Neural progenitor cell (in vitro differentiated cells): Measurements from ENCODE around the gene MCUR1. TPM values are rescaled to one million over a fixed set of nuclear protein-coding genes. Genes with fewer than 3 reads are reported as not detected.
"Not testable (repeated sequence)": the region's sequence is repeated elsewhere in the genome, so short reads cannot be mapped to it uniquely, and the experiment has no call there.

Experiments
- DNase-seq: peaks from one replicate; pipeline ENCODE4 v3.0.0-alpha.2; 2016; ENCODE audit warnings: low spot score
- H2AFZ ChIP-seq: fragments of 200-600 bp; sonication (generic); replicated peaks from 2 replicates; pipeline ENCODE4 v1.6.1; 2016; ENCODE audit warnings: antibody characterized with exemption
- H3F3A ChIP-seq: fragments of 200-600 bp; sonication (generic); 2 replicates; pipeline ENCODE4 v1.6.1; 2016; ENCODE audit warnings: antibody characterized with exemption, low read depth
- H3K27ac ChIP-seq: fragments of 200-600 bp; sonication (generic); 2 replicates; pipeline ENCODE4 v1.5.1; 2016; ENCODE audit warnings: mild to moderate bottlenecking
- H3K27me3 ChIP-seq: fragments of 200-600 bp; sonication (generic); 2 replicates; pipeline ENCODE4 v1.6.1; 2016; ENCODE audit warnings: mild to moderate bottlenecking, moderate library complexity
- H3K36me3 ChIP-seq: fragments of 200-600 bp; sonication (generic); 2 replicates; pipeline ENCODE4 v1.5.1; 2016
- H3K4me1 ChIP-seq: fragments of 200-600 bp; sonication (generic); 2 replicates; pipeline ENCODE4 v1.6.1; 2016; ENCODE audit warnings: mixed run types
- H3K4me2 ChIP-seq: fragments of 200-600 bp; sonication (generic); 2 replicates; pipeline ENCODE4 v1.6.1; 2016
- H3K4me3 ChIP-seq: fragments of 200-600 bp; sonication (generic); 2 replicates; pipeline ENCODE4 v1.5.1; 2016
- H3K79me2 ChIP-seq: fragments of 200-600 bp; sonication (generic); 2 replicates; pipeline ENCODE4 v1.6.1; 2016; ENCODE audit warnings: low read depth
- H3K9ac ChIP-seq: fragments of 200-600 bp; sonication (generic); 2 replicates; pipeline ENCODE4 v1.6.1; 2016
- H3K9me3 ChIP-seq: fragments of 200-600 bp; sonication (generic); 2 replicates; pipeline ENCODE4 v1.5.1; 2016; ENCODE audit warnings: low read depth
- H4K20me1 ChIP-seq: fragments of 200-600 bp; sonication (generic); 2 replicates; pipeline ENCODE4 v1.6.1; 2016; ENCODE audit warnings: low read depth
- H3K27ac Mint-ChIP-seq: 3 replicates; pipeline ENCODE4 v1.8.0; 2021; ENCODE audit warnings: mixed read lengths
- H3K27me3 Mint-ChIP-seq: 2 replicates; pipeline ENCODE4 v1.8.0; 2022; ENCODE audit warnings: low read depth, mild to moderate bottlenecking, inconsistent platforms, moderate library complexity, mixed read lengths; ENCODE audit not compliant: insufficient read depth
- H3K36me3 Mint-ChIP-seq: 3 replicates; pipeline ENCODE4 v1.8.0; 2021; ENCODE audit warnings: mixed read lengths
- H3K4me1 Mint-ChIP-seq: 3 replicates; pipeline ENCODE4 v1.8.0; 2021; ENCODE audit warnings: mixed read lengths
- H3K4me3 Mint-ChIP-seq: 3 replicates; pipeline ENCODE4 v1.8.0; 2021; ENCODE audit warnings: mild to moderate bottlenecking, moderate library complexity, mixed read lengths
- H3K9me3 Mint-ChIP-seq: 3 replicates; pipeline ENCODE4 v1.8.0; 2020; ENCODE audit warnings: mixed read lengths
- EZH2 ChIP-seq: fragments of 200-600 bp; sonication (generic); IDR thresholded peaks from 2 replicates; pipeline ENCODE4 v1.6.1; 2017; ENCODE audit warnings: antibody characterized with exemption, mild to moderate bottlenecking, moderate library complexity
- EZH2phosphoT487 ChIP-seq: fragments of 200-600 bp; sonication (generic); IDR thresholded peaks from 2 replicates; pipeline ENCODE4 v1.6.1; 2017; ENCODE audit warnings: antibody characterized with exemption
- total RNA-seq: library from RNA; depleted of rRNA; stranded (reverse); fragments of >200 nt; gene quantifications from 2 replicates; pipeline ENCODE4 v1.2.3, GENCODE V29; 2015; ENCODE audit warnings: low replicate concordance
- TF ChIP-seq, protein P1 (sequence below): fragments of 200-600 bp; sonication (generic); IDR thresholded peaks from 2 replicates; pipeline ENCODE4 v1.5.1; 2017; ENCODE audit warnings: antibody characterized with exemption, mild to moderate bottlenecking

MCUR1 gene
- total RNA-seq, 1 donor from 2014 or later = 16.2 TPM

DNA sequence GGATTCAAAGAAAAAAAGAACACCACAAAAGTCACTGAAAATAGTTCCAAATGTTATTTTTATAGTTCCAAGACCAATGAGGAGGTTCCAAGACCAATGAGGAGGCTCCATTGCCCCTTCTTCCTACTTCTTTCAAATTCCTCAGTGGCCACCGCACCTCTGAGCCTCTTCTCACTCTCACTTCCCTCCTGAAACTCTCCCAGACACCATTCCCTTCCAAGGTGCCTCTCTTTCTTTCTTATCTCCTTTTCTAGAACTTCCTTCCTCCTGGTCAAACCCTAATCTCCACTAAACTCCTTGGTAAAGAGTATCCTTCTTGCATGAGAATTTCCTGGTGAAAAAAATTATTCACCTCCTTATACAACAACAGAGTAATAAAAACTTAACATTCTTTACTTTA, 20.4 kb upstream of the MCUR1 start:
- Histone ChIP-seq H3K27me3 (no peaks in the 10 kb centered on the region), H3K27ac (no peak overlapping the region), H3K79me2 (no peaks in the 10 kb centered on the region), H3F3A (no peaks in the 10 kb centered on the region), H2AFZ (no peak overlapping the region), H3K9me3 (no peaks in the 10 kb centered on the region), H3K36me3 (no peaks in the 10 kb centered on the region), H3K4me3 (no peak overlapping the region), H3K9ac (no peak overlapping the region), H3K4me1 (no peaks in the 10 kb centered on the region), H4K20me1 (no peaks in the 10 kb centered on the region), H3K4me2 (no peak overlapping the region)
- no peak for DNase-seq
- Mint-ChIP-seq H3K36me3 (no peaks in the 10 kb centered on the region), H3K4me1 (no peaks in the 10 kb centered on the region), H3K4me3 (no peak overlapping the region), H3K9me3 (no peaks in the 10 kb centered on the region), H3K27ac (no peak overlapping the region), H3K27me3 (peaks cover 9% of the 10 kb centered on the region)
- TF ChIP-seq EZH2phosphoT487 = no peak
- TF ChIP-seq, protein P1, sequence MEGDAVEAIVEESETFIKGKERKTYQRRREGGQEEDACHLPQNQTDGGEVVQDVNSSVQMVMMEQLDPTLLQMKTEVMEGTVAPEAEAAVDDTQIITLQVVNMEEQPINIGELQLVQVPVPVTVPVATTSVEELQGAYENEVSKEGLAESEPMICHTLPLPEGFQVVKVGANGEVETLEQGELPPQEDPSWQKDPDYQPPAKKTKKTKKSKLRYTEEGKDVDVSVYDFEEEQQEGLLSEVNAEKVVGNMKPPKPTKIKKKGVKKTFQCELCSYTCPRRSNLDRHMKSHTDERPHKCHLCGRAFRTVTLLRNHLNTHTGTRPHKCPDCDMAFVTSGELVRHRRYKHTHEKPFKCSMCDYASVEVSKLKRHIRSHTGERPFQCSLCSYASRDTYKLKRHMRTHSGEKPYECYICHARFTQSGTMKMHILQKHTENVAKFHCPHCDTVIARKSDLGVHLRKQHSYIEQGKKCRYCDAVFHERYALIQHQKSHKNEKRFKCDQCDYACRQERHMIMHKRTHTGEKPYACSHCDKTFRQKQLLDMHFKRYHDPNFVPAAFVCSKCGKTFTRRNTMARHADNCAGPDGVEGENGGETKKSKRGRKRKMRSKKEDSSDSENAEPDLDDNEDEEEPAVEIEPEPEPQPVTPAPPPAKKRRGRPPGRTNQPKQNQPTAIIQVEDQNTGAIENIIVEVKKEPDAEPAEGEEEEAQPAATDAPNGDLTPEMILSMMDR = no peak
- no peak for TF ChIP-seq EZH2

DNA sequence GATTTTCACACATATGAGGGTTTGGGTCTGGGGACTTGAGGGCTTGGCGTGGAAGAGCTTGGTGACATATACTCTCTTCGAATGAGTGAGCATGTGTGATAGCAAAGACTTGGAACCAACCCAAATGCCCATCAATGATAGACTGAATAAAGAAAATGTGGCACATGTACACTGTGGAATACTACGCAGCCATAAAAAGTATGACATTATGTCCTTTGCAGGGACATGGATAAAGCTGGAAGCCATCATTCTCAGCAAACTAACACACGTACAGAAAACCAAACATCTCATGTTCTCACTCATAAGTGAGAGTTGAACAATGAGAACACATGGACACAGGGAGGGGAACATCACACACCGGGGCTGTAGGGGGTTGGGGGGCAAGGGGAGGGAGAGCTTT, 19.7 kb upstream of the MCUR1 start:
- H3K4me1 ChIP-seq, H3K27ac ChIP-seq, H3K9me3 Mint-ChIP-seq, H3K36me3 Mint-ChIP-seq, H3K27me3 ChIP-seq, H3K79me2 ChIP-seq, H3K36me3 ChIP-seq, H2AFZ ChIP-seq, H3F3A ChIP-seq, H3K9me3 ChIP-seq, H3K27me3 Mint-ChIP-seq, DNase-seq, H3K27ac Mint-ChIP-seq, H3K4me1 Mint-ChIP-seq, H4K20me1 ChIP-seq, H3K4me2 ChIP-seq, H3K4me3 ChIP-seq, H3K9ac ChIP-seq: not testable (repeated sequence)
- H3K4me3 Mint-ChIP-seq = peak overlapping the region; percentile 44

DNA sequence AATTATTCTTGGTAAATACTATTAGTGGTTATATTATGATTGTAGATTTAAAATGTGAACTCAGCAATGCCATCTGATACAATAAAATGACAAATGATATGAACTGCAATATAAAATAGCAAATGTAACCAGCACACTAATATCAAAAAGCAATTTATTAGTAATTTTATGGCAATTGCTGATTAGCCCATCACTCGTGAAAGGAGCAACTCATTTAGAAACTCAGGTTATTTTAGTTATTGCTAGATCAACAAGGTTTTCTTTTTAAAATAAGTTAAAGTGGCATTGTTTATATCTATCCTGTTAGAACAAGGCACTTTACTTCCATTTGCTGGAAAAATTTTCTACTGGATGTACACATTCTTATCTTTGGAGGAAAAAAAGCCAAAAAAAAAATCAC, 18.4 kb upstream of the MCUR1 start:
- H3K9me3 ChIP-seq = no peaks in the 10 kb centered on the region
- TF ChIP-seq EZH2 (no peak), EZH2phosphoT487 (no peak)
- TF ChIP-seq, protein P1 = no peak
- H3F3A ChIP-seq = no peaks in the 10 kb centered on the region
- no peaks in the 10 kb centered on the region for H3K4me1 Mint-ChIP-seq
- no peak overlapping the region for H3K4me3 ChIP-seq
- H3K27me3 ChIP-seq = no peaks in the 10 kb centered on the region
- peaks cover 10% of the 10 kb centered on the region for H3K27me3 Mint-ChIP-seq
- no peak overlapping the region for H3K9ac ChIP-seq
- no peak for DNase-seq
- no peaks in the 10 kb centered on the region for H3K79me2 ChIP-seq
- H3K36me3 ChIP-seq = no peaks in the 10 kb centered on the region
- H3K4me2 ChIP-seq = no peak overlapping the region
- no peak overlapping the region for H3K27ac ChIP-seq
- peaks cover 3% of the 10 kb centered on the region for H3K36me3 Mint-ChIP-seq
- H3K27ac Mint-ChIP-seq = no peak overlapping the region
- peaks cover 9% of the 10 kb centered on the region for H3K9me3 Mint-ChIP-seq
- no peak overlapping the region for H3K4me3 Mint-ChIP-seq
- no peaks in the 10 kb centered on the region for H3K4me1 ChIP-seq
- H4K20me1 ChIP-seq = no peaks in the 10 kb centered on the region
- no peak overlapping the region for H2AFZ ChIP-seq

DNA sequence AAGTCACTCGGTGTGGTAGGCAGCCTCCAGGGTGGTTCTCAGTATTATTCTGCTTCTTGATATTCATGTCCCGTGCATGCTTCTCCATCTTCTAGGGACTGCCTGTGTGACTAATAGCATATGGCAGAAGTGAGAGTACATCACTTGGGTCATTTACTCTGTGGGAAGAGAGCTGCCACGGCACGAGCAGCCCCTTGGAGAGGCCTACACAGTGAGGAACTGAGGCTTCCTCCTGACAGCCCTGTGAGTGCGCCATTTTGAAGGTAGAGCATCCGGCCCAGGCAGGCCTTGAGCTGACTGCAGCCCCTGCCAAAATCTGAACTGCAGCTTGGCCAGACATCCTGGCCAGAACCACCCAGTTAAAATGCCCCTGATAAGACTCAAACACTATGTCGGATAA, 17.3 kb upstream of the MCUR1 start:
- Histone ChIP-seq H3K4me2 (no peak overlapping the region), H3K36me3 (no peaks in the 10 kb centered on the region), H3K4me1 (no peaks in the 10 kb centered on the region), H3F3A (no peaks in the 10 kb centered on the region), H3K27me3 (no peaks in the 10 kb centered on the region), H3K9ac (no peak overlapping the region), H3K4me3 (no peak overlapping the region), H3K9me3 (no peaks in the 10 kb centered on the region), H4K20me1 (no peaks in the 10 kb centered on the region), H3K27ac (no peak overlapping the region), H2AFZ (no peak overlapping the region), H3K79me2 (no peaks in the 10 kb centered on the region)
- TF ChIP-seq, protein P1 = no peak
- TF ChIP-seq EZH2 (no peak), EZH2phosphoT487 (no peak)
- Mint-ChIP-seq H3K27ac (no peak overlapping the region), H3K9me3 (peaks cover 9% of the 10 kb centered on the region), H3K36me3 (peaks cover 3% of the 10 kb centered on the region), H3K4me3 (no peak overlapping the region), H3K27me3 (peaks cover 10% of the 10 kb centered on the region), H3K4me1 (no peaks in the 10 kb centered on the region)
- DNase-seq = no peak
